Adipose tissue (tissue), 3 donors: ENCODE measurements around the gene TTI1. TPM values are rescaled to one million over a fixed set of nuclear protein-coding genes. Genes with fewer than 3 reads are reported as not detected.
"Not testable (repeated sequence)": the region's sequence is repeated elsewhere in the genome, so short reads cannot be mapped to it uniquely, and the experiment has no call there.

Source experiments
- H3K27ac ChIP-seq: one replicate; pipeline ENCODE4 v1.5.1; 2013; ENCODE audit warnings: low read depth, low read length
- WGBS, 3 donors: extraction: QIAGEN DNeasy Blood & Tissue Kit; methylation state at CpG; one replicate each; pipeline ENCODE4 v1.1.7; 2013; 5-methylcytosine and 5-hydroxymethylcytosine counted together
- polyA plus RNA-seq, 3 donors: library from polyadenylated mRNA; stranded (reverse); fragments of 200-250 nt; gene quantifications; one replicate each; pipeline ENCODE4 v1.2.3, GENCODE V29; 2013
- donor health status: healthy with polysubstance abuse.
- donor health status: Bipolar disorder and iron deficiency.
- donor health status: healthy.

The TTI1 gene
- polyA plus RNA-seq, 3 donors: 9.9 to 10.9 (median 10.0) TPM

- WGBS, 3 donors: 90 to 92% (median 92%) methylated on average over 16 of the region's 16 CpGs
- no peak overlapping the region for H3K27ac ChIP-seq
These were observed 54.0 kb downstream of the TTI1 start for GRCh38 chr20:37979021-37979985.

GRCh38 chr20:37977786-37978185 is 55.5 kb downstream of the TTI1 start:
- WGBS, 3 donors: 84 to 90% (median 86%) methylated on average over 6 of the region's 6 CpGs

GRCh38 chr20:37977338-37977737 is 55.9 kb downstream of the TTI1 start:
- no peak overlapping the region for H3K27ac ChIP-seq
- 34 to 60% (median 54%) methylated on average over 7 to 12 of the region's 12 CpGs for WGBS, 3 donors

More at GRCh38 chr20:37977786-37978185, 55.5 kb downstream of the TTI1 start:
- H3K27ac ChIP-seq: no peak overlapping the region

GRCh38 chr20:37976887-37977286 is 56.4 kb downstream of the TTI1 start:
- no peak overlapping the region for H3K27ac ChIP-seq

GRCh38 chr20:37973059-37973910 is 60.0 kb downstream of the TTI1 start:
- 90 to 92% (median 90%) methylated on average over 12 of the region's 12 CpGs for WGBS, 3 donors
- H3K27ac ChIP-seq: no peak overlapping the region

More at GRCh38 chr20:37976887-37977286, 56.4 kb downstream of the TTI1 start:
- 48 to 67% (median 55%) methylated on average over 10 of the region's 10 CpGs for WGBS, 3 donors

- H3K27ac ChIP-seq: no peak overlapping the region
- 85 to 88% (median 85%) methylated on average over 7 of the region's 7 CpGs for WGBS, 3 donors
These were observed 60.8 kb downstream of the TTI1 start for GRCh38 chr20:37972256-37973058.

- 93 to 99% (median 94%) methylated on average over 5 of the region's 5 CpGs for WGBS, 3 donors
- H3K27ac ChIP-seq: no peak overlapping the region
These were observed 61.6 kb downstream of the TTI1 start for GRCh38 chr20:37971561-37972127.

GRCh38 chr20:37970856-37971245 is 62.4 kb downstream of the TTI1 start:
- no peak overlapping the region for H3K27ac ChIP-seq

GRCh38 chr20:37969949-37970855 is 63.1 kb downstream of the TTI1 start:
- WGBS, 3 donors: 76 to 82% (median 79%) methylated on average over 7 of the region's 7 CpGs
- no peak overlapping the region for H3K27ac ChIP-seq

- WGBS, 3 donors: 76 to 81% (median 78%) methylated on average over 6 of the region's 6 CpGs
- H3K27ac ChIP-seq: no peak overlapping the region
These were observed 64.3 kb downstream of the TTI1 start for GRCh38 chr20:37968841-37969401.

GRCh38 chr20:37963483-37963882 is 69.8 kb downstream of the TTI1 start:
- not testable (repeated sequence) for H3K27ac ChIP-seq
- 96 to 100% (median 97%) methylated on average over 2 of the region's 2 CpGs for WGBS, 3 donors

GRCh38 chr20:37961066-37961465 is 72.2 kb downstream of the TTI1 start:
- no peak overlapping the region for H3K27ac ChIP-seq
- 68 to 73% (median 73%) methylated on average over 1 of the region's 1 CpG for WGBS, 3 donors

GRCh38 chr20:37958856-37959520 is 74.3 kb downstream of the TTI1 start:
- H3K27ac ChIP-seq: no peak overlapping the region
- 82 to 83% (median 82%) methylated on average over 2 of the region's 2 CpGs for WGBS, 3 donors

- WGBS, 3 donors: 24 to 54% (median 39%) methylated on average over 3 of the region's 3 CpGs
- no peak overlapping the region for H3K27ac ChIP-seq
These were observed 77.1 kb downstream of the TTI1 start for GRCh38 chr20:37956107-37956585.

- WGBS, 3 donors: 84 to 92% (median 87%) methylated on average over 7 of the region's 7 CpGs
- H3K27ac ChIP-seq: no peak overlapping the region
These were observed 77.7 kb downstream of the TTI1 start for GRCh38 chr20:37955511-37955910.

GRCh38 chr20:37954626-37955025 is 78.6 kb downstream of the TTI1 start:
- no peak overlapping the region for H3K27ac ChIP-seq
- WGBS, 3 donors: 65 to 84% (median 81%) methylated on average over 14 of the region's 14 CpGs
